ENCODE results near the gene QSOX1. TPM values are rescaled to one million over a fixed set of nuclear protein-coding genes. Genes with fewer than 3 reads are reported as not detected.

Gene QSOX1
- total RNA-seq, 1 donor from 2014 or later: 156 TPM

DNA sequence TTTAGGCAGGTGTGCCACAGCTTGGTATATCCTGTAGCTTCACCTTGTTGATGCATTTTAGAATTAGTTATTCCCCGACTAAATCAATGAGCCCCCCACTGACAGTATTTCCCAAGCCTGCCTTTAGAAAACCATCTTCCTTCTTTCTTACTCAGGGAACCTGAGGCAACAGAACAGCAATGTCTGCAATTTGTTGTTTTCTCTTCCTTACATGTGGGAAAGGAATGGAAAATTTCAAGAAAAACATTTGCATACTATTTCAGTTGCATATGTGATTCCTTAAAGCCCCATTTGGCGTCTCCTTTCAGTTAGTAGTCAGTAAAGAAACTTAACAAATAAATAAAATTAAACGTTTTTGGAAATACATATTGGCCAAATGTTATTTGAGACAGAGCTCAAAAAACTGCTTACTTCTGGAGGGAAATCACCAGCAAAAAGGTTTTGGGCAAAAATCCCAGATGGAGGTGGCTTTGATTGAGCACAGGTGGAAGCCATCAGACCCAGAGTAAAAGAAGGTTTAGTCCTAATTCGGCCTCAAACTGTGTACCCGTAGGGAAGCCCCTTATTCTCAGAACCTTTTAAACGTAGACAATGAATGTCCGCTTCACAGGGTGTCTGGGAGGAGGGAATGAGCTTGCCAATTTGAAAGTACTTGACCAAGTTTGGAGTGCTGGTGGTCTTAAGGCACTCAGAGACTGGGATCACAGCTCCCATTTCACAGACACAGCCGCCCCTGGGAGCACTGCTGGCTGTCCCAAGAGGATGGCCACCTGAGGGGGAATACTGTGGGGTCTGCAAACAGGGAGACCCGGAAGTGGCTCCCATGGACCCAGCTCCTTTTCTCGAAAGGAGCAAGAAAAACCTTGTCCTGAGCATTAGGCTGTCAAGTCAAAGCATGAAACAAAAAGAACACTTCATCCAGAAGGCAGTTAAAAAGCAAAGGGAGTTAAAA, 84.8 kb downstream of the QSOX1 start:
- H3K4me1 ChIP-seq (ENCODE audit: insufficient read depth, low read length): no peaks in the 10 kb centered on the region
- Mint-ChIP-seq H3K27ac (ENCODE audit: unreplicated experiment) (no peak overlapping the region), H3K4me3 (ENCODE audit: unreplicated experiment) (no peak overlapping the region), H3K27me3 (ENCODE audit: low read depth, unreplicated experiment) (peaks cover 80% of the 10 kb centered on the region), H3K9me3 (ENCODE audit: unreplicated experiment) (peaks cover 5% of the 10 kb centered on the region), H3K4me1 (ENCODE audit: low read depth, unreplicated experiment) (peaks cover 2% of the 10 kb centered on the region), H3K36me3 (ENCODE audit: low read depth, unreplicated experiment) (no peaks in the 10 kb centered on the region)
- no peaks in the 10 kb centered on the region for H3K36me3 ChIP-seq (ENCODE audit: insufficient read depth, low read length)
- peaks cover 86% of the 10 kb centered on the region for H3K27me3 ChIP-seq (ENCODE audit: insufficient read depth, low read length)
- H3K27ac ChIP-seq (ENCODE audit: low read depth, low read length): no peak overlapping the region
- H3K4me2 ChIP-seq (ENCODE audit: low read length): no peak overlapping the region
- no peaks in the 10 kb centered on the region for H3K9me3 ChIP-seq (ENCODE audit: insufficient read depth, low read depth, low read length)
- no peak for TF ChIP-seq EZH2 (IDR thresholded peaks at IDR 0.05; ENCODE audit: insufficient read depth, low read length)
- TF ChIP-seq, protein P1, sequence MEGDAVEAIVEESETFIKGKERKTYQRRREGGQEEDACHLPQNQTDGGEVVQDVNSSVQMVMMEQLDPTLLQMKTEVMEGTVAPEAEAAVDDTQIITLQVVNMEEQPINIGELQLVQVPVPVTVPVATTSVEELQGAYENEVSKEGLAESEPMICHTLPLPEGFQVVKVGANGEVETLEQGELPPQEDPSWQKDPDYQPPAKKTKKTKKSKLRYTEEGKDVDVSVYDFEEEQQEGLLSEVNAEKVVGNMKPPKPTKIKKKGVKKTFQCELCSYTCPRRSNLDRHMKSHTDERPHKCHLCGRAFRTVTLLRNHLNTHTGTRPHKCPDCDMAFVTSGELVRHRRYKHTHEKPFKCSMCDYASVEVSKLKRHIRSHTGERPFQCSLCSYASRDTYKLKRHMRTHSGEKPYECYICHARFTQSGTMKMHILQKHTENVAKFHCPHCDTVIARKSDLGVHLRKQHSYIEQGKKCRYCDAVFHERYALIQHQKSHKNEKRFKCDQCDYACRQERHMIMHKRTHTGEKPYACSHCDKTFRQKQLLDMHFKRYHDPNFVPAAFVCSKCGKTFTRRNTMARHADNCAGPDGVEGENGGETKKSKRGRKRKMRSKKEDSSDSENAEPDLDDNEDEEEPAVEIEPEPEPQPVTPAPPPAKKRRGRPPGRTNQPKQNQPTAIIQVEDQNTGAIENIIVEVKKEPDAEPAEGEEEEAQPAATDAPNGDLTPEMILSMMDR (IDR thresholded peaks at IDR 0.05; ENCODE audit: insufficient read depth, low read depth, low read length): no peak
- no peak overlapping the region for H3K9ac ChIP-seq (ENCODE audit: low read length)
- no peaks in the 10 kb centered on the region for H3K79me2 ChIP-seq (ENCODE audit: insufficient read depth, low read length)
- DNase-seq (ENCODE audit: low read depth): no peak
- peaks cover 15% of the 10 kb centered on the region for H4K20me1 ChIP-seq (ENCODE audit: insufficient read depth, low read length)
- no peak overlapping the region for H2AFZ ChIP-seq (ENCODE audit: low read depth, low read length)
- H3K4me3 ChIP-seq (ENCODE audit: insufficient read depth, low read depth, low read length): no peak overlapping the region
- no peak for FAIRE-seq

DNA sequence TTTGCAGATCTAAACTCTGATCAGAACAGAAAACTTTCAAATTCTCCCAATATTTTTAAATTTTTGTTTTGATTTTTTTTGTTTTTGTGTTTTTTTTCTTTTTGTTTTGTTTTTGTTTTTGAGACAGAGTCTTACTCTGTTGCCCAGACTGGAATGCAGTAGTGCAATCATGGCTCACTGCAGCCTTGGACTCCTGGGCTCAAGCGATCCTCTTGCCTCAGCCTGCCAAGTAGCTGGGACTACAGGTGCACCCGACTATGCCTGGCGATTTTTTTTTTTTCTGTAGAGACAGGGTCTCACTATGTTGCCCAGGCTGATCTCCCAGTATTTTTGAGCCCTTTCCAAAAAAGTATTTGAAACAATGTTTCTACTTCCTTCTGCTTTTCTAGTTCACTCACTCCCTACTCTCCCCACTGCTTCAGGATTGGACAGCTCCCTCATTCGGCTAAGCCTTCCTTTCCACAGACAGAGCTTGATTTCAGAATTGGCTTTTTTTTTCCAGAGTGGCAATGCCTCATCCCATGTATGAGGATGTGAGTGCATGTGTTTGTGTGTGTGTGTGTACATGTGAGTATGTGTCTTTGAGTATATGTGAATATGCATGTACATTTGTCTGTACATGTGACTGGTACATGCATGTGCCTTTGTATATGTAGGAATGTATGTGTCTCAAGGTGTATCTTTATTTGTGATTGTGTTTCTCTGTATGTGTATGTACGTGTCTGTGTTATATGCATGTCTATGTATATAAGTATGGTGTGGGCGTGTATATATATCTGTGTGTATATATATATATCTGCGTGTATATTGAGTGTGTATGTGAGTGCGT, 87.3 kb downstream of the QSOX1 start:
- no peaks in the 10 kb centered on the region for H3K36me3 ChIP-seq (ENCODE audit: insufficient read depth, low read length)
- H3K27ac ChIP-seq (ENCODE audit: low read depth, low read length): no peak overlapping the region
- no peak overlapping the region for H3K4me3 ChIP-seq (ENCODE audit: insufficient read depth, low read depth, low read length)
- peaks cover 8% of the 10 kb centered on the region for H4K20me1 ChIP-seq (ENCODE audit: insufficient read depth, low read length)
- no peaks in the 10 kb centered on the region for H3K79me2 ChIP-seq (ENCODE audit: insufficient read depth, low read length)
- H3K4me1 Mint-ChIP-seq (ENCODE audit: low read depth, unreplicated experiment): no peaks in the 10 kb centered on the region
- no peak for FAIRE-seq
- H3K9me3 ChIP-seq (ENCODE audit: insufficient read depth, low read depth, low read length): no peaks in the 10 kb centered on the region
- H2AFZ ChIP-seq (ENCODE audit: low read depth, low read length): no peak overlapping the region
- H3K27ac Mint-ChIP-seq (ENCODE audit: unreplicated experiment): no peak overlapping the region
- no peaks in the 10 kb centered on the region for H3K36me3 Mint-ChIP-seq (ENCODE audit: low read depth, unreplicated experiment)
- TF ChIP-seq EZH2 (IDR thresholded peaks at IDR 0.05; ENCODE audit: insufficient read depth, low read length): no peak
- TF ChIP-seq, protein P1 (IDR thresholded peaks at IDR 0.05; ENCODE audit: insufficient read depth, low read depth, low read length): no peak
- no peak overlapping the region for H3K9ac ChIP-seq (ENCODE audit: low read length)
- H3K9me3 Mint-ChIP-seq (ENCODE audit: unreplicated experiment): no peaks in the 10 kb centered on the region
- H3K4me1 ChIP-seq (ENCODE audit: insufficient read depth, low read length): no peaks in the 10 kb centered on the region
- peaks cover 66% of the 10 kb centered on the region for H3K27me3 Mint-ChIP-seq (ENCODE audit: low read depth, unreplicated experiment)
- DNase-seq (ENCODE audit: low read depth): no peak
- no peak overlapping the region for H3K4me2 ChIP-seq (ENCODE audit: low read length)
- H3K4me3 Mint-ChIP-seq (ENCODE audit: unreplicated experiment): no peak overlapping the region
- H3K27me3 ChIP-seq (ENCODE audit: insufficient read depth, low read length): peaks cover 66% of the 10 kb centered on the region

Measured in astrocyte (in vitro differentiated cells and primary cell).